GM21529 (cell line): ENCODE measurements around the gene MAB21L3.

ENCODE experiments used
- ATAC-seq: cut with Tn5 transposase; IDR thresholded peaks from one replicate; pipeline ENCODE4 v1.9.1; 2021; ENCODE audit not compliant: unreplicated experiment

Gene MAB21L3

DNA sequence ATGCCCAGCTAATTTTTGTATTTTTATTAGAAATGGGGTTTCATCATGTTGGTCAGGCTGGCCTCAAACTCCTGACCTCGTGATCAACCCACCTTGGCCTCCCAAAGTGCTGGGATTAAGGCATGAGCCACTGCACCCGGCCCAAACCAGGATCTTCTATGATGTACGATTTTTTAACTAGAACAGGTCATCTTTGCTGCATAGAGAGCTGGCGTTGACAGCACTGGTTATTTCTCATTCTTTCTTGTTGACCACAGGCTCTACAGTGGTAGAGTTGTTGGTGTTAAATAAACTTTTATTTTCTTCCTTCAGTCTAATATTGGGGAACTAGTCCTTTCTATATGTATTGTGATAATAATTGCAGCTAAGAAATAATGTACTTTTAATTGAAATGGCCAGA lies 3.8 kb upstream of the MAB21L3 start:
- ATAC-seq: no peak

DNA sequence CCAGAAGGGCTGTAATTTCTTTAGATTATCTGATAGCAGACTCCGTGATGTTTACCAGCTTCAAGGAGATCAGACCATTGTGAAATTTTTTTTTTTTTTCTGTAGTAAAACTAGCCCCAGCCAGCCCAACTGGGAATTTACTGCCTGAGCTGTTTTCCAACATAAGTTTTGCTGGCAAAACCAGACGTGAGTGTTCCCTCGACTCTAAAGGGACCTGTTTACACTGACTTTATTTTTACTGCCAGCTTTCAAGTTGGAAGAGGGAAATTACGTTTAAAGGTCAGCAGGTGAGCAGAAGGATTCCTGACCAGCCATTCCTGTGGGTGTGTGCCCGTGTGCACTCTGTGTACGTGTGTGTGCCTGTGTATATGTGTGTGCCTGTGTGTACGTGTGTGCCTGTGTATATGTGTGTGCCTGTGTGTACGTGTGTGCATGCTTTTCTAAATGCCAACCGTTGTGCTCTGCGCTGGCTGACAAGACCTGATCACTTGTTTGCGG lies 374 bp downstream of the MAB21L3 start:
- ATAC-seq: no peak

DNA sequence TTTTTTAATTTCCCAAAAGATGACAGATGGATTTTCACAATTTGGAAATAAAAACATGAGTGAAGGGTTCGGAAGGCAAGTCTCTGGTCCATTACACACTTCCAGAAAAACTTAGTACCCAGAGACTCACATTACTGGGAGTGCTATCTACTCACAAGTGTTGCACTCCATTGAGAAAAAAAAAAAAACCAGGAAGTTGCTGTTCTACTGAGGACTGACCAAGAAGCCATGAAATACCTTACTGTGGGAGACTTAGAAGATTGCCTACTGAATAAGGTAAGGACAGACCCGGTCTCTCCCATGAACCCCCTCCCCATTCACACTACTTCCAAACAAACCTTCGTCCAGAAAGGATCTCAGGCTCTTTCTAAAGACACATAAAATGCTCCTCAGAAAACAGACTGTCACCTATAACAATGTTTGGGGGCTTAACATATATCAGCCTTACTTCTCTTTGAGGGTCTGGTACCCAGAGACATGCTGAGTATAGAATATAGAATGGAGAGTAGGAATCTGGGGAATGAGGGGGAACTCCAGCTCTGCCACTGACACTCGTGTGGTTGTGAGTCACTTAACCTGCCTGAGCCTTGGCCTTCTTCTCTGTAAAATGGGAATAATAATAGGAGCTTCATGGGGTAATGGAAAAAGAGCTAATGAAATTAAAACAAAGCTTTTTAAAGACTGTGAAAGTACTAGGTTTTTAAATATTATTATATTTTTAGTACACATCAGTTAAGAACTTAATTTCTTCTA lies 1.4 kb downstream of the MAB21L3 start:
- no peak for ATAC-seq

GRCh38 chr1:116113615-116114014 lies 2.4 kb downstream of the MAB21L3 start:
- ATAC-seq: no peak

- no peak for ATAC-seq
Observed at GRCh38 chr1:116115476-116116439, 4.6 kb downstream of the MAB21L3 start.

DNA sequence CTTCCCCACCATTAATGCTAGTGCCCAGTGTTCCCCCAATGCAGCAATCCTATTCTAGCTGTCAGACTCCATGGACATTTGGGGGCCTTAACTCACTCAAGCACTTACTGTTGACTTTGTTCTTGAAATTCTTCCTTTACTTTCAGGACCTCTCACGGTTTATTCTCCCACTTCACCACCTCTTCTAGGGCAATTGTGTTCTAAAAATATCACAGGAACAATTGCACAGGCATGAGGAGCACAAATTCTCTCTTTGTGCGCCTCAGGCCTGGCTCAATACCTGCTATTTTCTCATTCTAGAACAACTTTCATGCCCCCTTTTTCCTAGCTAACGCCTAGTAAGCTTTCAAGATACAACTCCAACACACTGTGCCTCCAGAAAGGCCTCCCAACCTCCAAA lies 7.3 kb downstream of the MAB21L3 start:
- ATAC-seq: no peak

DNA sequence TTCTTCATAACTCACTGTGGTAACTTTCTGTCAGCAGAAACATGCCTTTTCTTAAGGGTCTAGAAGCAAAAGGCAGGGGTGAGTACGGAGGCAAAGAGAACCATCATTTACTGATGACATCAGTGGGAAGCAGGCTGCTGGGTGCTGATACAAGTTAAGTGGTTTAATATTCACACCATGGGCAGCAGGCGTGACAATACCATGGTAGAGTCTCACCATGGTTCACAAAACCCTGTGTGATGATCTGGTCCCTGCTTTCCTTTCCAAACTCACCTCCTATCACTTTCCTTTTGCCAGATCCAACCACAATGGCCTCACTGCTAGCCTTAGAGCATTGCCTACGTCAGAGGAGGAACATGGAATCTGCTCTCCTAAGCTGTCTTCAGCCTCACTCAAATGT lies 8.7 kb downstream of the MAB21L3 start:
- no peak for ATAC-seq

GRCh38 chr1:116122955-116123757 lies 12.0 kb downstream of the MAB21L3 start:
- ATAC-seq: no peak

DNA sequence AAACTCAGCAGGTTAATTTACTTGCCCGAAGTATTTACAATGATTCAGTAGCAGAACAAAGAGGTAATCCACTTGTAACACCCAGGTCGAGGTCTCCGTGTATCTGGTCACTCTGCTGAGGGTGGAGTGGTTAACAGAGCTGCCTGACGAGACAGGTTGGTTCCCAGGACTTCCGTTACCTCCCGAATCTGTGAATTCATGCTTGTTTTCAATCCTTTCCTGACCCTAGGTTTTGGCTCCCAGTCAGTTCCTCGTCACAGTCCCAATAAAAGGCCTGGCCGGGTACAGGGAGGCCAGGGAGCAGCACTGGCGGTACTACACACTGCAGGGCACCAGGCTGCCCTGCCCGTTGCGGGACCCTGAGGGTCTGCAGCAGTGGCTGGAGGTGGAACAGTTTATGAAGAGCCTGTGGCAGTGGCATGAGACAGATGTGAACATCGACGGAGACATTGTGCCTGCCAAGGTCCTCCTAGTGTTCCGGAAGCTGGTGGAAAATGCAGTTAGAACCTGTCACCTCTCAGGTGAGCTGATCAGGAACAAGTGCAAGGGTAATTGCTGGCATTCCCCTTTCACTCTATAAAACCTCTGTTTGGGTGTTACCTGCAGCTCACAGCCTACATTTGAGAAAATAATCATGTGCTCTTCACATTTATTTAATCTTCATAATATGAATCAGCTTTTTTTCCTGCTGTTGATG lies 12.8 kb downstream of the MAB21L3 start:
- ATAC-seq: no peak

- no peak for ATAC-seq
Observed at GRCh38 chr1:116125758-116126157, 14.6 kb downstream of the MAB21L3 start.

GRCh38 chr1:116126281-116126680 lies 15.1 kb downstream of the MAB21L3 start:
- ATAC-seq: no peak

DNA sequence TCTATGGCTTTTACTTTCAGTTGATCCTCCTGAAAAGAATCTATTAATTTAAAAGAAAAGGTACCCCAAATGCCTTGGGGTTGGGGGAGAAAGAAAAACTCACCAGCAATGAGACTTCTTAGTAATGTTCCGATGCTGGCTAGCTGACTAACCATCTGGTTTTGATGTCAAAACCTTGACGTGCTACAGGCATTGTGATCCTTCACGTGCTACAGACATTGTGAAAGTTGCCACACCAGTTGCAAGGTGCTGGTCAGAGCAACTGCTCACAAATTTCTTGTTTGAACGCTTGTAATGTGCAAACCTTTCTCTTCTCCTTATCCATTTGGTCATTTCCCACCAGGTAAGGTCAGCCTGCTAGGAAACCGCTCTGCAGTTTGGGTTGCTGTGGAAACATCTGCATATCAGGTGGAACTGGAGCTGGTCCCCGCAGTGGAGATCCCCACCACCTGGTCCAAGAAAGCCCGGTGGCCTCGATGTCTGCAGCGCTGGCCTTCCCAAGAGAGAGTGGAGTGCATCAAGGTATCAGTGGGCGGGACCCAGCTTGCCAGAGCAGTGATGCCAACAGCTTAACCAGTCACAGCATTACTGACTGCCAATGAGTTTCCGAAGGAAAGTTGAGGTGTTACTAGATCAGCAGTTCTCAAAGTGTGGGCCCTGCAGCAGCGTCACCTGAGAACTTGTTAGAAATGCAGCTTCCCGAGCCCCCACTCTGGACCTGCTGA lies 16.1 kb downstream of the MAB21L3 start:
- ATAC-seq: no peak

DNA sequence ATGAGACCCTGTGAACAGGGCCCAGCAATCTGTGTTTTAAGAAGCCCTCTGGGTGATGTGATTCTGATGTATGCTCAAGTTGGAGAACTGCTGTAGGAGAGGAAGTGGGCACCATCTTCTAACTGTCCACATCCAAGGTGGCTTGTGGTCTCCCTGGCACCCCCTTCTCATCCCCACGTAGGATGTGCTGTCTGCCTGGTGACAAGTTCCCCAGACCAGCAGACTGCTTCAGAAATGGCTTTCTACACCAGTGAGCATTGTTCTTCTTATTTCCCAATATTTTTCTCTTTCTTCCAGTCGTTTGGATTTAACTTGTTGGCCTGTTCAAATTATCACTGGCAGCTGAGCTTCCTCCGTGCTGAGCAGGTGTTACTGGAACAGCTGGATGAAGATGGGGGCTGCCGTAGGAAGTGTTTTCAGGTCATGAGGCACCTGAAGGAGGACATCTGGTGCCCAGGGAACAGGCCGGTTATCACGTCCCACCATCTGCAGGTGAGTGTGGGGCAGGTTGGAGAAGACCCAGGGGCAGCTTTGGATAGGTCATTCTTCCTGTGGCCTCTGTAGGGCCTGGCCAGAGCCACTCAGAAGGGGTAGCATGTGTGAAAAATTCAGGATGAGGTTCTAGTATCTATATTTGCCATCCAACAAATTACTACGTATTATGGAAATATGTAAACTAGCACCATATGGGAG lies 16.8 kb downstream of the MAB21L3 start:
- ATAC-seq: no peak

- no peak for ATAC-seq
Observed at GRCh38 chr1:116128664-116129063, 17.5 kb downstream of the MAB21L3 start.

DNA sequence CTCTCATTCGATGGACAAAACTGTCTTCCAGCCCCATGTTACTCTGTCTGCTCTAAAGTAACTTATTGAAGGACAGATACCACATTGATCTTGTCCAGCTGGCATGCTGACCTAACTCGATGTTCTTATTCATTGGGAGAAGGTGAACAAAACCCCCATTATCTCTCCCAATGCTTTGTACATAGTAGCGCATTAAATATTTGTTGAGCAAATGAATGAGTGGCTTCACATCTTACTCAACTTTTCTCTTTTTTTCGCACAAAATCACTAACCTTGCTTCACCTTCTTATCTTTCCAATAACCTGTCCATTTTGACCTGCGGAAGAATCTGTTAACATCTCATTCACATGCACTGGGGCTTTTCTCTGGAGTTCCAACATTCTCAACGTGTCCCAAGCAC lies 18.3 kb downstream of the MAB21L3 start:
- ATAC-seq: no peak

GRCh38 chr1:116130356-116130755 lies 19.2 kb downstream of the MAB21L3 start:
- ATAC-seq: no peak

- no peak for ATAC-seq
Observed at GRCh38 chr1:116131170-116131569, 20.0 kb downstream of the MAB21L3 start.

GRCh38 chr1:116131866-116132605 lies 20.8 kb downstream of the MAB21L3 start:
- no peak for ATAC-seq
